Left ventricle myocardium inferior (tissue), 1 donor: Measurements from ENCODE around the gene SLC6A15. TPM values are rescaled to one million over a fixed set of nuclear protein-coding genes. Genes with fewer than 3 reads are reported as not detected.

Source experiments
- DNase-seq: peaks from one replicate; pipeline ENCODE4 v3.0.0-alpha.2; 2020
- H3K27ac ChIP-seq: fragments of 200-600 bp; replicated peaks from 2 replicates; pipeline ENCODE4 v1.8.0; 2021
- H3K27me3 ChIP-seq: fragments of 200-600 bp; 2 replicates; pipeline ENCODE4 v1.8.0; 2021; ENCODE audit warnings: low read depth
- H3K36me3 ChIP-seq: fragments of 200-600 bp; 2 replicates; pipeline ENCODE4 v1.8.0; 2021
- H3K4me1 ChIP-seq: fragments of 200-600 bp; 2 replicates; pipeline ENCODE4 v1.8.0; 2021
- H3K4me3 ChIP-seq: fragments of 200-600 bp; 2 replicates; pipeline ENCODE4 v1.8.0; 2021; ENCODE audit warnings: mild to moderate bottlenecking, moderate library complexity
- H3K9me3 ChIP-seq: fragments of 200-600 bp; replicated peaks from 2 replicates; pipeline ENCODE4 v1.8.0; 2021
- intact Hi-C: fragments of 100-400 bp; cut with micrococcal nuclease; formaldehyde crosslinking; loops from one replicate; pipeline ENCODE4 v1.11.0; 2022
- total RNA-seq: library from RNA; stranded (reverse); fragmentation: NEBNext Ultra II Directional; extraction: Animal tissue kit (Norgen Biotek cat#: 25700); gene quantifications from one replicate; pipeline ENCODE4 v1.2.1, GENCODE V29; 2021
- TF ChIP-seq, protein P1 (sequence below): fragments of 200-600 bp; IDR thresholded peaks from 2 replicates; pipeline ENCODE4 v1.8.0; 2021; ENCODE audit warnings: antibody characterized with exemption, mild to moderate bottlenecking, borderline replicate concordance
- donor health status: DM: no; HTN: yes; CAD: no; lungs with severe emphysema.

Gene SLC6A15
- total RNA-seq, 1 donor from 2014 or later, result not detected

DNA sequence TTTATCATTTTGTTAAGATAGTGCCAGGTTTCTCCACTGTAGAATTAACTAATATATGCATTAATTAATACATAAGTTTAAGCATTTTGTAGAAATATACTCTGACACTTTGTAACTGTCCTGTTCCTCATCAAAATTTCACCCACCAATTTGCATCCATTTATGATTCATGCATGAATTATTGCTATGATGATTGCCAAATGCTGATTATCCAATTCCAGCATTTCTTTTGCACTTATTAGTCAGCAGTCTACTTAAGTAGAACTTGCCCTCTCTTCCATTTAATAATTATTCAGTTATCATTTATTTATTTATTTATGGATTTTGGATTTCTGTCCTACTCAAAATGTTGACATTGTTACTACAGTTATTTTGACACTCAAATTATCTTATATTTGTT lies 72.2 kb downstream of the SLC6A15 start:
- no peak for DNase-seq
- intact Hi-C loops, result no loop called here

DNA sequence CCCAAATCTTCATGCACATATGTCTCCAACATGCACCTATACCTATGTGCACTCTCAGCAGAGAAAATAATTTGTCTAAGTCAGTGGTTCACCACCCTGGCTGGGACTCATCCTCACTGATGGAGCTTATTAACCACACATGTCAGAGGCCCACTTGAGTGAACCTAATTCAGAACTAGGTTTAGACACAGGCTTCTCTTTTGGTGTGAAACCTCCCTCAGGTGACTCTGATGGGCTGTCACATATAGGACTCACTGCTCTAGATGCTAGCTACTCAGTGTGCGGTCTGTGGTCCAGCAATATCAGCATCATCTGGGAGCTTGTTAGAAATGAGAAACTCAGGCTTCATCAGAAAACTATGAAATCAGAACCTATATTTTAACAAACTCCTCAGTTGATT lies 85.7 kb downstream of the SLC6A15 start:
- DNase-seq, result no peak
- Histone ChIP-seq H3K9me3 (no peaks in the 10 kb centered on the region), H3K27ac (no peak overlapping the region), H3K27me3 (no peaks in the 10 kb centered on the region), H3K4me3 (no peak overlapping the region), H3K36me3 (no peaks in the 10 kb centered on the region), H3K4me1 (no peaks in the 10 kb centered on the region)
- TF ChIP-seq, protein P1, sequence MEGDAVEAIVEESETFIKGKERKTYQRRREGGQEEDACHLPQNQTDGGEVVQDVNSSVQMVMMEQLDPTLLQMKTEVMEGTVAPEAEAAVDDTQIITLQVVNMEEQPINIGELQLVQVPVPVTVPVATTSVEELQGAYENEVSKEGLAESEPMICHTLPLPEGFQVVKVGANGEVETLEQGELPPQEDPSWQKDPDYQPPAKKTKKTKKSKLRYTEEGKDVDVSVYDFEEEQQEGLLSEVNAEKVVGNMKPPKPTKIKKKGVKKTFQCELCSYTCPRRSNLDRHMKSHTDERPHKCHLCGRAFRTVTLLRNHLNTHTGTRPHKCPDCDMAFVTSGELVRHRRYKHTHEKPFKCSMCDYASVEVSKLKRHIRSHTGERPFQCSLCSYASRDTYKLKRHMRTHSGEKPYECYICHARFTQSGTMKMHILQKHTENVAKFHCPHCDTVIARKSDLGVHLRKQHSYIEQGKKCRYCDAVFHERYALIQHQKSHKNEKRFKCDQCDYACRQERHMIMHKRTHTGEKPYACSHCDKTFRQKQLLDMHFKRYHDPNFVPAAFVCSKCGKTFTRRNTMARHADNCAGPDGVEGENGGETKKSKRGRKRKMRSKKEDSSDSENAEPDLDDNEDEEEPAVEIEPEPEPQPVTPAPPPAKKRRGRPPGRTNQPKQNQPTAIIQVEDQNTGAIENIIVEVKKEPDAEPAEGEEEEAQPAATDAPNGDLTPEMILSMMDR, result no peak
- intact Hi-C loops, result no loop called here

More for the DNA sequence above, 72.2 kb downstream of the SLC6A15 start:
- H3K27me3 ChIP-seq, result no peaks in the 10 kb centered on the region
- H3K36me3 ChIP-seq, result no peaks in the 10 kb centered on the region
- H3K27ac ChIP-seq, result no peak overlapping the region
- TF ChIP-seq, protein P1, result no peak
- H3K9me3 ChIP-seq, result no peaks in the 10 kb centered on the region
- no peak overlapping the region for H3K4me3 ChIP-seq
- H3K4me1 ChIP-seq, result no peaks in the 10 kb centered on the region

DNA sequence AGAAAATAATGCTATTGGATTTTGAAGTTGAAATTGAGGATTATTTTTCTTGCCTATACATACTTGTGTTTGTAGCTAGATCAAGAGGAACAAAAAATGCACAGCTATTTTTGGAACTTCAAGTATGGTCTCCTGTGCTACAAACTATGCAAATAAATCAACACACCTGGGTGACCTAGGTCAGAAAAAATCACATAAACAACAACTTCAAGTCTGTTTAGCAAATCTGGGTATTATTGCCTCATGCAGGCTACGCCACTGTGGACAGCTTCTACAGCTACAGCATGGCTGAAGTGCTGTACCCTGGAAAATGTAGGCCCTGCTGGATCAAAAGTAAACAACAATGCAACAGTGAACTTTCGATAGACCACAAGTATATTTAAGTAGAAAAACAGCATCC lies 87.5 kb downstream of the SLC6A15 start:
- no peaks in the 10 kb centered on the region for H3K4me1 ChIP-seq
- no peak overlapping the region for H3K4me3 ChIP-seq
- H3K9me3 ChIP-seq, result no peaks in the 10 kb centered on the region
- H3K27me3 ChIP-seq, result no peaks in the 10 kb centered on the region
- intact Hi-C loops, result no loop called here
- no peaks in the 10 kb centered on the region for H3K36me3 ChIP-seq
- DNase-seq, result no peak
- H3K27ac ChIP-seq, result no peak overlapping the region
- TF ChIP-seq, protein P1, result no peak

DNA sequence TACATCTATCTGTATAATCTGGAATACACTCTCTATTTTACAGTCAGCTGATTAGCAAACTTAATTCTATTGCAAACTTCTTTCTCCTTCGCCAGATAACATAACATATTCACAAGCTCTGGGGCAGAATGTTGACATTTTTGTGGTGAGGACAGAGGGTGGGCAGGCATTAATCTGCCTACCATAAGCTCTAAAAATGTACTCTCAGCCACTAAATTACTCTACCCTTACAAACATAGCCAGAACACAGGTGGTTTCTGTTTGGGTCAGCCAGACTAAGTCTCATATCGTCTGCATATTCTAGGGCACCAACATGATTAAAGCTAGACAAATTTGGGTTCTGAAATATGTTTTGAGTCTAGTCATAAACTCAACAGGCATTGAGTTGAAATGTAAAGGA lies 90.1 kb downstream of the SLC6A15 start:
- TF ChIP-seq, protein P1, result no peak
- DNase-seq, result no peak
- intact Hi-C loops, result no loop called here

DNA sequence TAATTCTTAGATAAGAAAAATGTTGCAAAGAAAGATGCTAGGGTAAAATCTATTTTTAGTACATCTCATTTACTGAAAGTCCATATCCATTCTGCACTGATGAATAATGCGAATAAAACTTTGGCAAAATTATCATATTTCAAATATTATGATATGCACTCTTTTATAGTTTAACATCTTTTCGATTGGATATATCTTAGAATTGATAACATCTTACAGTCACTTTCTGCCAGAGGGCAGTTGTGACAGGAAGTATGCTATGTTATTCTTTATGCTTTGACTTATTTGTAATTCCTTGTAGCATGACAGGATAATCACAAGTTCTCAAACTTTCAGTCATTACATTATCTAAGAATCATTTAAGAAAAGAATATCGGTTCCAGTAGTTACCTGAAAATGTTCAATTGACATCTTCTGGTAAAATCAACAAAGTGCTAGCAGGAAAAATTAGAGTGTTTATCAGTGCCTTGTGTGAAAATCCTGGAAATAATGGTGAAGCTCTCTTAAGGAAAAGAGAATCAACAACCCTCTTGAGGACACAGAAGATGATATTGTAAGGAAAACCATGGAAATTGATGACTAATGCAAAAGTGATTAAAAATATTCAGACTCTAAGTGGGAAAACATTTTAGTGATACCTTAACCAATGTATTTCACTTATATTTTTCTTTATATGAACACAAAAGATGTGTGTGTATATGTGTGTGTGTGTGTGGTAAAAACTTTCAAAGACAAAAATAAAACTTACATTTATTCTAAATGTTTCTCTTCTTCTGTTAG lies 95.5 kb downstream of the SLC6A15 start:
- Histone ChIP-seq H3K4me3 (no peak overlapping the region), H3K4me1 (no peaks in the 10 kb centered on the region), H3K36me3 (no peaks in the 10 kb centered on the region), H3K27ac (no peak overlapping the region), H3K9me3 (no peaks in the 10 kb centered on the region), H3K27me3 (no peaks in the 10 kb centered on the region)
- intact Hi-C loops, result no loop called here
- no peak for DNase-seq
- TF ChIP-seq, protein P1, result no peak

More for the DNA sequence above, 90.1 kb downstream of the SLC6A15 start:
- Histone ChIP-seq H3K4me1 (no peaks in the 10 kb centered on the region), H3K9me3 (no peaks in the 10 kb centered on the region), H3K36me3 (no peaks in the 10 kb centered on the region), H3K4me3 (no peak overlapping the region), H3K27ac (no peak overlapping the region), H3K27me3 (no peaks in the 10 kb centered on the region)
